DND-41 (cell line): ENCODE measurements around the gene SLC39A8.

ENCODE experiments used
- ATAC-seq: fragments of 200-7000 bp; cut with Tn5 transposase; 3 replicates; pipeline ENCODE4 v1.9.1; 2021; ENCODE audit warnings: low read depth; ENCODE audit not compliant: insufficient read depth
- DNase-seq: peaks from one replicate; pipeline ENCODE4 v3.0.0-alpha.2; 2020
- H2AFZ ChIP-seq: 2 replicates; pipeline ENCODE4 v1.6.0; 2012; ENCODE audit warnings: low read depth, low read length
- H3K27ac ChIP-seq: 2 replicates; pipeline ENCODE4 v1.5.1; 2012; ENCODE audit warnings: low read length, inconsistent platforms
- H3K27me3 ChIP-seq: fragments of 200-600 bp; sonication (generic); 2 replicates; pipeline ENCODE4 v1.6.0; 2012; ENCODE audit warnings: low read length, mild to moderate bottlenecking, inconsistent platforms; ENCODE audit not compliant: insufficient read depth, poor library complexity
- H3K36me3 ChIP-seq: 2 replicates; pipeline ENCODE4 v1.5.1; 2012; ENCODE audit warnings: low read length, inconsistent platforms; ENCODE audit not compliant: insufficient read depth
- H3K4me1 ChIP-seq: 2 replicates; pipeline ENCODE4 v1.5.1; 2012; ENCODE audit warnings: mild to moderate bottlenecking, low read length; ENCODE audit not compliant: insufficient read depth
- H3K4me2 ChIP-seq: 2 replicates; pipeline ENCODE4 v1.6.0; 2012; ENCODE audit warnings: mild to moderate bottlenecking, moderate library complexity, low read length, inconsistent platforms; ENCODE audit not compliant: insufficient read depth
- H3K4me3 ChIP-seq, 2 experiments: fragments of 200-600 bp in 1 of 2; shearing (Covaris generic) in 1 of 2; 2 replicates each; pipeline ENCODE4 v1.5.1; 2012 to 2016; ENCODE audit warnings: inconsistent platforms in 2 of 2, low read length in 2 of 2, mild to moderate bottlenecking in 2 of 2, low read depth in 1 of 2, moderate library complexity in 1 of 2
- H3K79me2 ChIP-seq: 2 replicates; pipeline ENCODE4 v1.6.0; 2012; ENCODE audit warnings: low read length, inconsistent platforms; ENCODE audit not compliant: insufficient read depth
- H3K9ac ChIP-seq: 2 replicates; pipeline ENCODE4 v1.6.0; 2012; ENCODE audit warnings: low read depth, mild to moderate bottlenecking, inconsistent platforms, low read length, moderate library complexity
- H3K9me3 ChIP-seq: 2 replicates; pipeline ENCODE4 v1.5.1; 2012; ENCODE audit warnings: low read length, moderate library complexity, mild to moderate bottlenecking, inconsistent platforms; ENCODE audit not compliant: insufficient read depth, severe bottlenecking
- H4K20me1 ChIP-seq: 2 replicates; pipeline ENCODE4 v1.6.0; 2012; ENCODE audit warnings: low read length; ENCODE audit not compliant: insufficient read depth
- EZH2 ChIP-seq: IDR thresholded peaks from 3 replicates; pipeline ENCODE4 v1.6.1; 2012; ENCODE audit warnings: borderline replicate concordance, low read depth, mild to moderate bottlenecking, moderate library complexity, low read length, inconsistent platforms; ENCODE audit not compliant: severe bottlenecking
- TF ChIP-seq, protein P1 (sequence below): IDR thresholded peaks from 2 replicates; pipeline ENCODE4 v1.5.1; 2012; ENCODE audit warnings: borderline replicate concordance, low read length, moderate library complexity, mild to moderate bottlenecking; ENCODE audit not compliant: poor library complexity, severe bottlenecking; ENCODE audit errors: extremely low read depth

The SLC39A8 gene

DNA sequence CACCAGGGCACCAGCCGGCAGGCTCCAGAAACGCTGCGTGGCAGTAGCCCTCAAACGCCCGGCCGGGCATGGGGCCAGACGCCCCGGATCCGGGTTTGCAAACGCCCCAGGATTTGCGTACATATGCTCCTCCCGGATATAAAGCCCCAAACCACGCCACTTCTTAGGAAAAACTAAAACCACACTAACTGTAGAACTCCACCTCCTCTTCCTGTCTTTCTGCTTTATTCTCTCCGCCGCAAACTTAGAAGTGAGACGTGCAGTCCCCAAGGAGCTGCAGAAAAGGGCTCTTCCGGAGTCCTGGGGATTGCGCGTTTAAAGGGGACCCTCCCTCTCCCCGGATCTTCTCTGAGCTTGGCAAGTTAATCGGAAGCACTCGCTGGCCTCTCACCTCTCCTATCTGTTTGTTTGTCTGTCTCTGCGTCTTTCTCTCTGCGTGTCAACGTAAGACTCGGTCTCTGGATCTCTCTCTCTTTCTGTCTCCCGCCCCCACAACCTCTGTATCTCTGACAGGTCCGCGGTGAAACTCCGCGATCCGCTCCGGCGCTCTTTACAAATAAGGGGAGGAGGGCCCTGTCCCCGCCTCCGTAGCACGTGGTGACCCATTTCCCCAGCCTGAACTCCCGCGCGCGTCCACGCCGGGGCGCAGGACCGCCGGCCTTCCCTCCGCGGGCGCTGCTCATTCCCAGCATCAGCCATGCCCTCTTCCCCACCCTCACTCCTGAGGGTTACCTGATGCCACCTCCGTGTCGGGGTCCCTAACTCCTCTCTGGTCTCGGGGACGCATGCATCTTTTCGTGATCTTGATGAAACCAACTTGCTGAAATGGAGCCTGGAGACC lies at the start of gene SLC39A8:
TSS of gene SLC39A8 (minus strand) at position 529 of the 841 bp plus-strand sequence. CDS start 820 bp downstream, outside the sequence.
- TF ChIP-seq, protein P1, sequence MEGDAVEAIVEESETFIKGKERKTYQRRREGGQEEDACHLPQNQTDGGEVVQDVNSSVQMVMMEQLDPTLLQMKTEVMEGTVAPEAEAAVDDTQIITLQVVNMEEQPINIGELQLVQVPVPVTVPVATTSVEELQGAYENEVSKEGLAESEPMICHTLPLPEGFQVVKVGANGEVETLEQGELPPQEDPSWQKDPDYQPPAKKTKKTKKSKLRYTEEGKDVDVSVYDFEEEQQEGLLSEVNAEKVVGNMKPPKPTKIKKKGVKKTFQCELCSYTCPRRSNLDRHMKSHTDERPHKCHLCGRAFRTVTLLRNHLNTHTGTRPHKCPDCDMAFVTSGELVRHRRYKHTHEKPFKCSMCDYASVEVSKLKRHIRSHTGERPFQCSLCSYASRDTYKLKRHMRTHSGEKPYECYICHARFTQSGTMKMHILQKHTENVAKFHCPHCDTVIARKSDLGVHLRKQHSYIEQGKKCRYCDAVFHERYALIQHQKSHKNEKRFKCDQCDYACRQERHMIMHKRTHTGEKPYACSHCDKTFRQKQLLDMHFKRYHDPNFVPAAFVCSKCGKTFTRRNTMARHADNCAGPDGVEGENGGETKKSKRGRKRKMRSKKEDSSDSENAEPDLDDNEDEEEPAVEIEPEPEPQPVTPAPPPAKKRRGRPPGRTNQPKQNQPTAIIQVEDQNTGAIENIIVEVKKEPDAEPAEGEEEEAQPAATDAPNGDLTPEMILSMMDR: peak; percentile 92
- TF ChIP-seq EZH2: no peak
- peaks cover 42% of the 10 kb centered on the region for H3K79me2 ChIP-seq
- peaks cover 17% of the 10 kb centered on the region; the same call in 1 of the 2 replicates for H4K20me1 ChIP-seq
- H2AFZ ChIP-seq: peak within 1 kb of the TSS; percentile 85
- peaks cover 47% of the 10 kb centered on the region for H3K4me1 ChIP-seq
- H3K4me2 ChIP-seq: peak within 1 kb of the TSS; percentile 80
- DNase-seq (peak; percentile 93), ATAC-seq (peak; percentile 80)
- H3K27me3 ChIP-seq: no peaks in the 10 kb centered on the region
- peak within 1 kb of the TSS; percentile 87 for H3K27ac ChIP-seq
- peak within 1 kb of the TSS; percentile 72 to 80 for H3K4me3 ChIP-seq
- peak within 1 kb of the TSS; percentile 89 for H3K9ac ChIP-seq
- peaks cover 3% of the 10 kb centered on the region; the same call in 1 of the 2 replicates for H3K36me3 ChIP-seq
- H3K9me3 ChIP-seq: no peaks in the 10 kb centered on the region

DNA sequence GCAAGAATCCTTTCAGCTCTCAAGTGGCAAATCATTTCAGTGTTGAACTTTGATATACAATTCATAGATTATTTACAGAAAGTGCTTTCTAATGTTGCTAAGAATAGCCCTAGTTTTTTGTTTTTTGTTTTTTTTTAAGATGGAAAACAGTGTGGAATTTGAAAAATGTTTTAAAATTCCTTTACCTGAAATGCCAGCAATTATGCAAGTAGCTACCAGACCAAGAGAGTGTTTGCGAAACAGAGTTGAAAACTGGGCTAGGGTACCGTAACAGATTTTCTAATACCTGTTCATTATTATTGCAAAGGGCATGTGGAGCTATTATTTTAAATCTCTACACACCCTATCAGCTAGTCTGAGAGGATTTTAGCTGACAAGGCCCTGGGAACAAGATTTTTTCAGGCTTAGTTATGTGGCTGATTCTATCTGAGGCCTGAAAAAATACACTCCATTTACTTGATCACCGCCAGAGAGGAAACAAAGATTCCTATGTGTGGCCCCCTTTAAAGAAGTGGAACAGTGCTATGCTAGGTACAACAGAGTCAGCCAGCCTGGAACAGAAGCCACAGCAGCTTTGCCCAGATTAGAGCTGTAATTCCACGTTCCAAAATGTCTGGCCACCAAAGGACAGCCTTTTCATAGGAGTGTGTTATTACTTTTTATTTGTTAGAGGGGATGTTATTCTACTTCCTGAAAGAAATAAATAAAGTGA lies 46.9 kb upstream of the SLC39A8 start:
- Histone ChIP-seq H3K27ac (no peak overlapping the region), H3K27me3 (no peaks in the 10 kb centered on the region), H3K79me2 (no peaks in the 10 kb centered on the region), H3K4me3 (no peak overlapping the region), H3K9ac (no peak overlapping the region), H3K36me3 (no peaks in the 10 kb centered on the region), H4K20me1 (no peaks in the 10 kb centered on the region), H2AFZ (no peak overlapping the region), H3K4me2 (no peak overlapping the region), H3K9me3 (no peaks in the 10 kb centered on the region), H3K4me1 (no peaks in the 10 kb centered on the region)
- TF ChIP-seq, protein P1: no peak
- no peak for TF ChIP-seq EZH2
- DNase-seq (no peak), ATAC-seq (no peak)

DNA sequence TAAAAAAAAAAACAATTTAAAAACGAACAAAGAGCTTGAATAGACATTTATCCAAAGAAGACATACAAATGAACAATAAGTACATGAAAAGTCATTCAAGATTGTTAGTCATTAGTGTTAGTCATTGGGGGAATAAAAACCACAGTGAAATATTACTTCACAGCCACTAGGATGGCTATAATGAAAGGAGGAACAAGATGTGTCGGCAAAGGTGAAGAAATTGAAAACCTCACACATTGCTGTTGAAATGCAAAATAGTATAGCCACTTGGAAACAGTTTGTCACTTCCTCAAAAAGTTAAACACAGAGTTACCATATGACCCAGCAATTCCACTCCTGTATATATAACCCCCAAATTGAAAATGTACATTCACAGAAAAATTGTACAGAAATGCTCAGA lies 45.2 kb upstream of the SLC39A8 start:
- TF ChIP-seq, protein P1: no peak
- no peak for TF ChIP-seq EZH2
- Histone ChIP-seq H3K9me3 (no peaks in the 10 kb centered on the region), H3K4me2 (no peak overlapping the region), H3K4me1 (no peaks in the 10 kb centered on the region), H3K79me2 (no peaks in the 10 kb centered on the region), H3K4me3 (no peak overlapping the region), H3K9ac (no peak overlapping the region), H4K20me1 (no peaks in the 10 kb centered on the region), H3K27me3 (no peaks in the 10 kb centered on the region), H3K27ac (no peak overlapping the region), H2AFZ (no peak overlapping the region), H3K36me3 (no peaks in the 10 kb centered on the region)
- no peak for ATAC-seq
- no peak for DNase-seq
